ENCODE measurements around the gene TBATA.

Gene TBATA

DNA sequence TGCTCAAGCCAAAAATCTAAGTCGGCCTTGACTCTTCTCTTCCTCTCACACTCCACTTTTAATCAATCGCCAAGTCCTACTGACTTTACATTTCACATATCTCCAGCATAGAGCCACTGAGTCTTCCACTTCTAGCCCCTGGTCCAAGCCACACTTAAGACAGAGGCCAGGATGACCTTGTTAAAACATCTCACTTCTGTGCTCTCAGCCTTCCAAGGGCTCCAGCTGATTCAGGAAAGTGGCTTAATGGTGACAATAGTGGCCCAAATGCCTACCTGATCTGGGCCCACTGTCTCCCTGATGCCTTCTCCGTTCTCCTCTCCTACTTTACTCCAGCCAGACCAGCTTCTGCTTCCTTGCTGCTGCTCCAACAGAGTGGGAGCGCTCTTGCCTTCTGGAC, 4.4 kb downstream of the TBATA start:
- DNase-seq (ENCODE audit: low read depth) = no peak
- TF ChIP-seq, protein P1, sequence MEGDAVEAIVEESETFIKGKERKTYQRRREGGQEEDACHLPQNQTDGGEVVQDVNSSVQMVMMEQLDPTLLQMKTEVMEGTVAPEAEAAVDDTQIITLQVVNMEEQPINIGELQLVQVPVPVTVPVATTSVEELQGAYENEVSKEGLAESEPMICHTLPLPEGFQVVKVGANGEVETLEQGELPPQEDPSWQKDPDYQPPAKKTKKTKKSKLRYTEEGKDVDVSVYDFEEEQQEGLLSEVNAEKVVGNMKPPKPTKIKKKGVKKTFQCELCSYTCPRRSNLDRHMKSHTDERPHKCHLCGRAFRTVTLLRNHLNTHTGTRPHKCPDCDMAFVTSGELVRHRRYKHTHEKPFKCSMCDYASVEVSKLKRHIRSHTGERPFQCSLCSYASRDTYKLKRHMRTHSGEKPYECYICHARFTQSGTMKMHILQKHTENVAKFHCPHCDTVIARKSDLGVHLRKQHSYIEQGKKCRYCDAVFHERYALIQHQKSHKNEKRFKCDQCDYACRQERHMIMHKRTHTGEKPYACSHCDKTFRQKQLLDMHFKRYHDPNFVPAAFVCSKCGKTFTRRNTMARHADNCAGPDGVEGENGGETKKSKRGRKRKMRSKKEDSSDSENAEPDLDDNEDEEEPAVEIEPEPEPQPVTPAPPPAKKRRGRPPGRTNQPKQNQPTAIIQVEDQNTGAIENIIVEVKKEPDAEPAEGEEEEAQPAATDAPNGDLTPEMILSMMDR (conservative IDR thresholded peaks at IDR 0.05; ENCODE audit: control insufficient read depth, insufficient read depth, low read depth, low read length) = no peak
- no peak overlapping the region for H3K4me3 ChIP-seq (ENCODE audit: control insufficient read depth, low read depth, low read length)

DNA sequence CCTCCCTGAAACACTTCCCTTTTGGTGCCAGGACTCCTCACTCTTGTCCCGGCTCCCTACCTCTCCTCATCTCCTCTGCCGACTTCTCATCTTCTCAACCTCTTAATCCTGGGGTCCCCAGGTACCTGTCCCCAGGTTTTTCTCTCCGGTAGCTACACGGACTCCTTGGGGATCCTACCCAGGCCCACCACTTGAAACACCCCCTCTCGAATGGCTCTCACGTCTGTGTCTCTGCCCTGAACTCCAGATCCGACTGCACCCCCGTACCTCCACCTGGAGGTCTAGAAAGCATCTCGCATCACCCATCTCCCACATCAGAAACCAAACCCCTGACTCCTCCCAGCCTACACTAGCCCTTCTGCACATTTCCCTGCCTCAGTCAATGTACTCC, 4.8 kb downstream of the TBATA start:
- TF ChIP-seq, protein P1 (conservative IDR thresholded peaks at IDR 0.05; ENCODE audit: control insufficient read depth, insufficient read depth, low read depth, low read length) = no peak
- DNase-seq (ENCODE audit: low read depth) = no peak
- no peak overlapping the region for H3K4me3 ChIP-seq (ENCODE audit: control insufficient read depth, low read depth, low read length)

DNA sequence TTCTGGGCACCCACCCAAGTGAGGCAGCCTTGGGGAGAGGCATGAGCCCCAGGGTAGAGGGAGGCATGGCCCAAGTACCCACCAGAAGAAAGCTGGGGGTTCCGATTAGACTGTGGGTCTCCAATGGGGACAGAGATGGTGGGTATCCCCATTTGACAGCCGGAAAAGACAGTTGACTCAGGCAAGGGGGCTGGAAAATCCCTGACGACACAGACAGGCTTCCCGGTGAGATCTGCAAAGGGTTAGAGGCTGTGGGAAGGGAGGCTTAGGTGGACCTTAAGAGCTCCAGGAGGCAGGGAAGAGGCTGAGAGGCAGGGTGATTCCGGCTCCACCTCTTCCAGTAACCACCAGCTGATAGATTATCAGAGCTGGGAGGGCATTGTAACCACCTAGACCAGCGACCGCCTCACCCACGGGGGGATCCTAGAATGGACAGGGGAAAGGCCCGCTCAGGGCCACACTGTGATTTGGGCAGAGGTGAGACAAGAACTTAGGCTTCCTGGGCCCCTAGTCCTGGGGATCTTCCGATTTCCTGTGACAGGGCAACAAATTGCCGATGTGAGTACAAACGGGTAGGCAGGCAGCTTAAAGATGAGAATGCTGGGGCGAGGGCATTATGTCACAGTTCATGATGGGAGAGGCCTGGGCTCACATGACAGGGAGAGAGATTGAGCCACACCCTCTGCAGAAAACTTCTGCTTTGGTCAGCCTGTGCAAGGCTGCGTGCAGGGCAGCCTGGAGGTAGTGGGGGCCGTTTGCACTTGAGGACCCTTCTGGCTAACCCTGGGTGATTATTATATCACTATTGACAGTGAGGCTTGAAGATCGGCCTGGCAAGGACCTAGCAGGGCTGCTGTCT, 5.4 kb downstream of the TBATA start:
- H3K4me3 ChIP-seq (ENCODE audit: control insufficient read depth, low read depth, low read length) = no peak overlapping the region
- DNase-seq (ENCODE audit: low read depth) = no peak
- TF ChIP-seq, protein P1 (conservative IDR thresholded peaks at IDR 0.05; ENCODE audit: control insufficient read depth, insufficient read depth, low read depth, low read length) = no peak

DNA sequence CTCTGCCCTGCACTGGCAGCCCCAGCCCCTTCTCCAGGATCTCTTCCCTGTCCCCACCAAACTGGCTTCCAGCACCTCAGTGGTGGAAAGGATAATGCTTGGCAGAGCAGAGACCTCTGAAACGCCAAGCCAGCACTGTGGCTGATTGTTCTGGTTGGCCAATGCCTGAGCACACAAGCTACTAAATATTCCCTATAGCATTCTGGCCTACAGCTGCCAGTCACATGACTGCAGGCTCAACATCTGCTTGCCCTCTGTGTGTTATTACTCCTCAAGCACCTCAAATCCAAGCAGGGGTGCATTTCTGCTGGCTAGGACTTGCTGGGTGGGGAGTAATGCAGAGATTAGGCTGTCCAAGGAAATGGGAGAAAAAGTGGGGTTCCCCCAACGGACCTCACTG, 6.1 kb downstream of the TBATA start:
- H3K4me3 ChIP-seq (ENCODE audit: control insufficient read depth, low read depth, low read length) = no peak overlapping the region
- DNase-seq (ENCODE audit: low read depth) = no peak
- TF ChIP-seq, protein P1 (conservative IDR thresholded peaks at IDR 0.05; ENCODE audit: control insufficient read depth, insufficient read depth, low read depth, low read length) = no peak

DNA sequence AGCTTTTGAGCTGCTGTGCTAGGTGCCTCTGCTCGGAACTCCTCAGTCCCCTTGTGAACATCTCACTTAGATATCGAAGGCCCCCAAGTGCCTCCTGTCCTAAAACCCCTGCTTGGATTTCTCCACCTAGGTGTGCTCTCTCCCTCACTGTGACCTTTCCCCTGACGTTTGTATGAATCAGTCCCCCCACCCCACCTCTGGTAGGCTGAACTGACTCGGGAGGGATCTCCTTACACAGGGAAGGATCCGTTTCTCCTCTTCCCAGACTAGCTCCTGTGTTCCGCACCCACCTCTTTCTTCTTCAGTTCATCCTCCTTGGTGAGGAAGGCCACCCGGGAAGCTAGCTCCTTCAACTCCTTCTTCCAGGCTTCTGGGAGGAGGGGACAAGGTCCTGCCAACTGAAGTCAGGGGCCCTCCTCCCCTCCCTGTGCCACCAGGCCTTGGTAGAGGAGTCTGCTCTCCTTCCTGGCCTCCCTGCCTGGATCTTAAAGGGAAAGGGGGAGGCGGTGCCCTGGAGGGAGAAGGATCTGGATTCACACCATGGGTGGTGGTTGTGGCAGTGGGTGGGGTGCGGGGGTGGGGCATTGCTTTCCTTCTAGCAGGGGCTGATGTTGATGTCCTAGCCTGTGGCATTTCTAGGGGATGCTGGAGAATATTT, 6.8 kb downstream of the TBATA start:
- TF ChIP-seq, protein P1 (conservative IDR thresholded peaks at IDR 0.05; ENCODE audit: control insufficient read depth, insufficient read depth, low read depth, low read length) = no peak
- no peak overlapping the region for H3K4me3 ChIP-seq (ENCODE audit: control insufficient read depth, low read depth, low read length)
- DNase-seq (ENCODE audit: low read depth) = no peak

DNA sequence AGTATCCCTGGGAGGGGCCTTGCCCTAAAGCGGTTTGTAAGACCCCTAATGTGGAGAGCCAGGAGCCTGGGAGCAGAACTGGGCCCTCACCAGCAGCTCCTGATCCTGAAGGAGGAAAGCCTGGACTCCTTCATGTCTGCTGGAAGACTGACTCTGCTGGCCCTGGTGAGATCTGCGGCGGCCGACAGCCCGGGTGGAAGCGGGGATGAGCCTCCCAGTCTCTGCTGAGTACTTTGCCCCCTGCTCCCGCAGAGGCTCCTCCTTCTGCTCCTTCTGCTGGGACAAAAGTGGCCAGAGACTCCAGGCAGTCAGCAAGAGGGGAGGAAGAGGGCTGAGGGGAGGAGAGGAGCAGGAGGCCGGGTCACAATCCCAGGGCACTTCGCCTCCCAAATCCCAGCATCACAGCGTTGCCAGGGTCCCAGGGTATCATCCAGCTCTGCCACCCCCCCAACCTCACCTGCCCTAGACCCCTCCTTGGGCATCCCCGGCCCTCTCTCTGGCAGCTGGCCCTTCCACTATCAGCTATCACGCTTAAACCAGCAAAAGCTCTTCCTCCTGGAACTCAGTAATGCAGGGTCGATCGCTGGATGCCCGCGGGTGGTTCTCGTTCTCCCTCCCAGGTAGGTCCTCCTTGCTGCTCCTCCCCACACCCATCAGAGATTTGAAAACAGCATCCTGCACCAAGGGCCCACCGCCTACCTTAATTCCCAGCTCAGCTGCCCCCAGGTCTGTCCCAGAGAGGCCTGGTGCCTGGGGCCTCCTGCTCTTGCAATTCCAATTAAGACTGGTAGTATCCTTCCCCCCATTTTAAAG, 7.9 kb downstream of the TBATA start:
- H3K4me3 ChIP-seq (ENCODE audit: control insufficient read depth, low read depth, low read length) = no peak overlapping the region
- TF ChIP-seq, protein P1 (conservative IDR thresholded peaks at IDR 0.05; ENCODE audit: control insufficient read depth, insufficient read depth, low read depth, low read length) = no peak
- DNase-seq (ENCODE audit: low read depth) = no peak

All from fibroblast of mammary gland (primary cell).